B cell (primary cell): ENCODE results near the gene ADGRF1. TPM values are rescaled to one million over a fixed set of nuclear protein-coding genes. Genes with fewer than 3 reads are reported as not detected.

ENCODE experiments used
- ATAC-seq: fragments of 200-7000 bp; cut with Tn5 transposase; one replicate; pipeline ENCODE4 v1.10.0; 2021; ENCODE audit warnings: low read depth, mild to moderate bottlenecking, moderate number of reproducible peaks, moderate library complexity
- CTCF ChIA-PET: fragments of 350-600 bp; sonication (Branson Sonifier 250); formaldehyde crosslinking; loops from one replicate; lab custom pipeline; 2021; ENCODE audit warnings: antibody characterized with exemption, inconsistent platforms; lab: Charles Lee
- POLR2A ChIA-PET: fragments of 350-600 bp; sonication (Branson Sonifier 250); formaldehyde crosslinking; loops from one replicate; lab custom pipeline; 2021; ENCODE audit warnings: antibody characterized with exemption; lab: Charles Lee
- DNase-seq: peaks from one replicate; pipeline ENCODE4 v3.0.0; 2013
- H2AFZ ChIP-seq: 2 replicates; pipeline ENCODE4 v1.6.1; 2012; ENCODE audit warnings: mild to moderate bottlenecking, low read depth, low read length; ENCODE audit not compliant: insufficient read depth, poor library complexity, severe bottlenecking
- H3K27ac ChIP-seq, 2 donors: 1 replicate in 1 of 2; 2 replicates in 1 of 2; pipeline ENCODE4 v1.5.1; 2012 to 2013; ENCODE audit warnings: low read length in 2 of 2, mild to moderate bottlenecking in 2 of 2, moderate library complexity in 1 of 2
- H3K27me3 ChIP-seq, 4 experiments: fragments of 200-600 bp in 1 of 4; sonication (generic) in 1 of 4; replicated peaks in 1 of 4; 1 replicate in 2 of 4; 2 replicates in 2 of 4; pipeline versions ENCODE4 v1.6.1 to v1.7.0; 2013 to 2016; ENCODE audit warnings: low read length in 3 of 4, mild to moderate bottlenecking in 2 of 4, mixed read lengths in 1 of 4, moderate library complexity in 1 of 4; ENCODE audit not compliant: insufficient read depth in 4 of 4, control insufficient read depth in 3 of 4; ENCODE audit errors: control extremely low read depth in 1 of 4
- H3K36me3 ChIP-seq, 2 experiments: replicated peaks in 1 of 2; 1 replicate in 1 of 2; 2 replicates in 1 of 2; pipeline versions ENCODE4 v1.6.1 to v1.7.1; 2013; ENCODE audit warnings: low read length in 1 of 2; ENCODE audit not compliant: insufficient read depth in 2 of 2, control insufficient read depth in 1 of 2; ENCODE audit errors: control extremely low read depth in 1 of 2, extremely low read depth in 1 of 2
- H3K4me1 ChIP-seq, 2 donors: fragments of 200-600 bp in 1 of 2; sonication (generic) in 1 of 2; 1 replicate in 1 of 2; 2 replicates in 1 of 2; pipeline versions ENCODE4 v1.5.1 to v1.6.1; 2013 to 2017; ENCODE audit warnings: low read length in 2 of 2; ENCODE audit not compliant: control insufficient read depth in 2 of 2, insufficient read depth in 2 of 2
- H3K4me2 ChIP-seq: replicated peaks from 2 replicates; pipeline ENCODE3; 2012; ENCODE audit warnings: mild to moderate bottlenecking, low read depth, low read length; ENCODE audit not compliant: poor library complexity, severe bottlenecking
- H3K4me3 ChIP-seq, 5 experiments: fragments of 200-600 bp in 1 of 5; sonication (generic) in 1 of 5; 1 replicate in 3 of 5; 2 replicates in 2 of 5; pipeline versions ENCODE4 v1.5.1 to v1.7.0; 2011 to 2016; ENCODE audit warnings: low read length in 4 of 5, mild to moderate bottlenecking in 4 of 5, low read depth in 2 of 5, control low read depth in 1 of 5, moderate library complexity in 1 of 5; ENCODE audit not compliant: insufficient read depth in 1 of 5; ENCODE audit errors: control extremely low read depth in 1 of 5, extremely low read depth in 1 of 5
- H3K79me2 ChIP-seq: fragments of 200-600 bp; sonication (generic); one replicate; pipeline ENCODE4 v1.6.0; 2016; ENCODE audit warnings: low read length; ENCODE audit not compliant: control insufficient read depth, insufficient read depth
- H3K9ac ChIP-seq: fragments of 200-600 bp; sonication (generic); 2 replicates; pipeline ENCODE4 v1.6.1; 2017; ENCODE audit warnings: mild to moderate bottlenecking, low read length, moderate library complexity
- H3K9me3 ChIP-seq, 3 donors: one replicate each; pipeline versions ENCODE4 v1.6.1 to v1.7.1; 2013; ENCODE audit warnings: low read length in 2 of 3; ENCODE audit not compliant: control insufficient read depth in 2 of 3, insufficient read depth in 1 of 3; ENCODE audit errors: control extremely low read depth in 1 of 3
- H4K20me1 ChIP-seq: 2 replicates; pipeline ENCODE4 v1.6.0; 2012; ENCODE audit warnings: mild to moderate bottlenecking, low read length; ENCODE audit not compliant: insufficient read depth, control insufficient read depth, poor library complexity, severe bottlenecking
- H3K27ac Mint-ChIP-seq: one replicate; pipeline ENCODE4 v1.8.0; 2021; ENCODE audit warnings: mixed read lengths
- H3K27me3 Mint-ChIP-seq: one replicate; pipeline ENCODE4 v1.8.0; 2021; ENCODE audit warnings: mixed read lengths
- H3K4me1 Mint-ChIP-seq: one replicate; pipeline ENCODE4 v1.8.0; 2021; ENCODE audit warnings: mixed read lengths
- H3K4me3 Mint-ChIP-seq: one replicate; pipeline ENCODE4 v1.8.0; 2021; ENCODE audit warnings: mixed read lengths
- H3K9me3 Mint-ChIP-seq: one replicate; pipeline ENCODE4 v1.8.0; 2022; ENCODE audit warnings: mixed read lengths; ENCODE audit not compliant: insufficient read depth
- CTCF ChIP-seq: fragments of 200-600 bp; IDR thresholded peaks from one replicate; pipeline ENCODE4 v1.8.0; 2022; ENCODE audit warnings: antibody characterized with exemption, mild to moderate bottlenecking
- EZH2 ChIP-seq: IDR thresholded peaks from 2 replicates; pipeline ENCODE4 v1.6.1; 2012; ENCODE audit warnings: borderline replicate concordance, low read depth, mild to moderate bottlenecking, moderate library complexity, low read length; ENCODE audit not compliant: insufficient read depth, poor library complexity, severe bottlenecking
- WGBS: methylation state at CpG from one replicate; pipeline ENCODE4 v1.1.5; 2013; ENCODE audit warnings: missing lambda C conversion rate; ENCODE audit not compliant: insufficient coverage; 5-methylcytosine and 5-hydroxymethylcytosine counted together
- intact Hi-C: fragments of 100-400 bp; cut with micrococcal nuclease; formaldehyde crosslinking; loops from one replicate; pipeline ENCODE4 v1.10.0; 2022
- polyA plus RNA-seq: library from polyadenylated mRNA; depleted of rRNA; stranded (reverse); fragments of >200 nt; gene quantifications from 2 replicates; pipeline ENCODE4 v1.2.3, GENCODE V29; 2012
- total RNA-seq, 2 donors: library from RNA; stranded (reverse); fragments of 120-200 nt in 1 of 2; gene quantifications; 1 replicate in 1 of 2; 2 replicates in 1 of 2; pipeline versions ENCODE4 v1.2.3 to v1.2.4, GENCODE V29; 2013 to 2022

Gene ADGRF1
- total and polyA plus RNA-seq, 2 donors (not counting 1 experiment from before 2014, with no cell fraction given): not detected

GRCh38 chr6:46963039-46963438 lies 79.1 kb downstream of the ADGRF1 start:
- ATAC-seq: no peak
- POLR2A ChIA-PET: no interaction called here

GRCh38 chr6:46961711-46962110 lies 80.4 kb downstream of the ADGRF1 start:
- Mint-ChIP-seq H3K27ac (no peak overlapping the region), H3K9me3 (no peaks in the 10 kb centered on the region), H3K27me3 (no peaks in the 10 kb centered on the region), H3K4me3 (no peak overlapping the region), H3K4me1 (no peaks in the 10 kb centered on the region)
- Histone ChIP-seq H3K4me1 (no peaks in the 10 kb centered on the region), H3K9me3 (no peaks in the 10 kb centered on the region), H4K20me1 (no peaks in the 10 kb centered on the region), H2AFZ (no peak overlapping the region), H3K36me3 (no peaks in the 10 kb centered on the region), H3K27me3 (peaks cover 0 to 3% (median 0%) of the 10 kb centered on the region in 4 experiments), H3K9ac (no peak overlapping the region), H3K27ac (no peak overlapping the region), H3K4me2 (no peak overlapping the region), H3K79me2 (no peaks in the 10 kb centered on the region), H3K4me3 (no peak overlapping the region)
- intact Hi-C loops: no loop called here
- ATAC-seq: no peak
- CTCF ChIA-PET: no interaction called here
- WGBS: 100% methylated on average over 3 of the region's 5 CpGs
- POLR2A ChIA-PET: no interaction called here
- no peak for TF ChIP-seq CTCF
- no peak for TF ChIP-seq EZH2
- DNase-seq: no peak

More at GRCh38 chr6:46963039-46963438, 79.1 kb downstream of the ADGRF1 start:
- Histone ChIP-seq H2AFZ (no peak overlapping the region), H3K79me2 (no peaks in the 10 kb centered on the region), H3K27ac (no peak overlapping the region), H3K9ac (no peak overlapping the region), H4K20me1 (no peaks in the 10 kb centered on the region), H3K9me3 (no peaks in the 10 kb centered on the region), H3K36me3 (no peaks in the 10 kb centered on the region), H3K4me1 (no peaks in the 10 kb centered on the region), H3K4me3 (no peak overlapping the region), H3K27me3 (peaks cover 0 to 3% (median 0%) of the 10 kb centered on the region in 4 experiments), H3K4me2 (no peak overlapping the region)
- Mint-ChIP-seq H3K4me3 (no peak overlapping the region), H3K27me3 (no peaks in the 10 kb centered on the region), H3K4me1 (no peaks in the 10 kb centered on the region), H3K9me3 (no peaks in the 10 kb centered on the region), H3K27ac (no peak overlapping the region)
- DNase-seq: no peak
- CTCF ChIA-PET: no interaction called here
- TF ChIP-seq EZH2 (no peak), CTCF (no peak)
- intact Hi-C loops: no loop called here
